H1 (cell line): ENCODE measurements around the gene B3GALT5.

Source experiments
- CEBPB ChIP-seq: IDR thresholded peaks from 2 replicates; pipeline ENCODE4 v1.6.1; 2012; ENCODE audit warnings: low read depth, low read length
- CHD2 ChIP-seq: IDR thresholded peaks from 2 replicates; pipeline ENCODE4 v1.6.1; 2012; ENCODE audit warnings: low read length, improper control_type of control experiment
- EP300 ChIP-seq, 2 experiments: IDR thresholded peaks; 1 replicate in 1 of 2; 2 replicates in 1 of 2; pipeline ENCODE4 v1.6.1; 2011 to 2012; ENCODE audit warnings: low read depth in 2 of 2, low read length in 2 of 2, mild to moderate bottlenecking in 2 of 2, borderline replicate concordance in 1 of 2, inconsistent platforms in 1 of 2, moderate library complexity in 1 of 2
- MAFK ChIP-seq: IDR thresholded peaks from 2 replicates; pipeline ENCODE4 v1.6.1; 2012; ENCODE audit warnings: low read depth, mild to moderate bottlenecking, improper control_type of control experiment, low read length
- POLR2A ChIP-seq, 2 experiments: IDR thresholded peaks; 1 replicate in 1 of 2; 2 replicates in 1 of 2; pipeline ENCODE4 v1.6.1; 2011; ENCODE audit warnings: low read depth in 2 of 2, low read length in 2 of 2, mild to moderate bottlenecking in 2 of 2; ENCODE audit errors: control extremely low read depth in 1 of 2
- POLR2AphosphoS5 ChIP-seq: IDR thresholded peaks from 2 replicates; pipeline ENCODE4 v1.6.1; 2011; ENCODE audit warnings: low read depth, low read length
- TF ChIP-seq, protein P1 (sequence below): IDR thresholded peaks from 2 replicates; pipeline ENCODE4 v1.6.1; 2011; ENCODE audit warnings: low read length, improper control_type of control experiment

DNA sequence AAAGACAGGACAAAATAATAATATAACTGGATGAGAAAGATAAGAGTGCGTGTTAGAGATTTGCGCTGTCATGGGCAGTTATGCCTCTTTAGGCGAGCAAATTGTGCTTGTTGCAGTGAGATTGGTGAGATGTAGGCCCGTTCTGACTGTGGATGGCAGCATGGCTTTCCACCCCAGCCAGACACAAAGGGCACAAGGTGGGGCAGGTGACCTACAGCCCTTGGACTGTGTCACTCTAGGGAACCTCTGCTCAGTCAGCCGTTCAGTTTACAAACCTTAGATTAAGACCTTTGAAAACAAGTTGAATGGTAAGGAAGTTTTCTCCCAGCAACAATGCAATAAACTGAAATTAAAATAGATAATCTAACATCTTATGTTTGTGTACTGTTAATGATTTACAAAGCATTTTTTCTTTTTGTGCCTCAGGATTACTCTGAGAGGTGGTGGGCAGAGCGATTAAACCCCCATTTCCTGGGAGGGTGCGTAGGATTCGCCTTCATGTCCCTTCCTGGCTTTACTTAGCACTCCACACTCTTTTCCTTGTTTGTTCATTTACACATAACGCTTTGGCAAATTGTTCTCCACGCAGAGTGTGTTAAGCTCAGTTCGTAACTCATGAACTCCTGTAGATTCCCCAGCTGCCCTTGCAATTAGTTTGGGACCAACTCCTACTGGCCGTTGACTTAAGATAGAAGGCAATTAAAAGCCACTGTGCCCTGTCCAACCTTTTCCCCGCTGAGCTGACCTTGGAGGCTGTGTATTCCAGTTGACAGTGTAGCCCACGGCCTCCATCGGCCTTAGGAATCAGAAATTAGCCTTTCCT, 74.1 kb downstream of the B3GALT5 start:
- TF ChIP-seq, protein P1, sequence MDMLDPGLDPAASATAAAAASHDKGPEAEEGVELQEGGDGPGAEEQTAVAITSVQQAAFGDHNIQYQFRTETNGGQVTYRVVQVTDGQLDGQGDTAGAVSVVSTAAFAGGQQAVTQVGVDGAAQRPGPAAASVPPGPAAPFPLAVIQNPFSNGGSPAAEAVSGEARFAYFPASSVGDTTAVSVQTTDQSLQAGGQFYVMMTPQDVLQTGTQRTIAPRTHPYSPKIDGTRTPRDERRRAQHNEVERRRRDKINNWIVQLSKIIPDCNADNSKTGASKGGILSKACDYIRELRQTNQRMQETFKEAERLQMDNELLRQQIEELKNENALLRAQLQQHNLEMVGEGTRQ, result no peak
- TF ChIP-seq POLR2A (IDR thresholded peaks at IDR 0.05; ENCODE audit: control extremely low read depth in 1 of 2, low read depth in 2 of 2, low read length in 2 of 2), result no peak
- no peak for TF ChIP-seq CEBPB
- TF ChIP-seq MAFK, result no peak
- no peak for TF ChIP-seq EP300 (IDR thresholded peaks at IDR 0.05; ENCODE audit: borderline replicate concordance in 1 of 2, low read depth in 2 of 2, low read length in 2 of 2)
- no peak for TF ChIP-seq CHD2
- no peak for TF ChIP-seq POLR2AphosphoS5
